Measurements from ENCODE around the gene ANKFN1.

DNA sequence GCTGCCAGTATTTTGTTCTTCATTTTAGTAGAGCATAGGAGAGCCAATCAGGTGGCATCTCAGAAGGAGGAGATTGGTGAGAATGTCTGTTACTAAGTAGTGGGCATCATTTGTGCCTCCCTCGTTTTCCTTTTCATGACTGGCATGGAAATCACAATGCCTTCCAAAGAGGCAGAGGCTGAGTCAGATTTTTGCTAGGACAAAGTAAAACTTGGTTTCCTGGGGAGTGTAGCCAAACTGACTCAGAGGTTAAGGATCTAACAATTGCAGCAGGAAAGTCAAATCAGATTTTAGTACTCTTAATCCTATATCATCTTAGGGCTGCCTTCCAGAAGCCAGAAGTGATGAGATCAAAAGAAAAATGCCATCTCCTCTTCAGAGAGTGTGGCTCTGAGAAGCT, 138.7 kb downstream of the ANKFN1 start:
- TF ChIP-seq, protein P1, sequence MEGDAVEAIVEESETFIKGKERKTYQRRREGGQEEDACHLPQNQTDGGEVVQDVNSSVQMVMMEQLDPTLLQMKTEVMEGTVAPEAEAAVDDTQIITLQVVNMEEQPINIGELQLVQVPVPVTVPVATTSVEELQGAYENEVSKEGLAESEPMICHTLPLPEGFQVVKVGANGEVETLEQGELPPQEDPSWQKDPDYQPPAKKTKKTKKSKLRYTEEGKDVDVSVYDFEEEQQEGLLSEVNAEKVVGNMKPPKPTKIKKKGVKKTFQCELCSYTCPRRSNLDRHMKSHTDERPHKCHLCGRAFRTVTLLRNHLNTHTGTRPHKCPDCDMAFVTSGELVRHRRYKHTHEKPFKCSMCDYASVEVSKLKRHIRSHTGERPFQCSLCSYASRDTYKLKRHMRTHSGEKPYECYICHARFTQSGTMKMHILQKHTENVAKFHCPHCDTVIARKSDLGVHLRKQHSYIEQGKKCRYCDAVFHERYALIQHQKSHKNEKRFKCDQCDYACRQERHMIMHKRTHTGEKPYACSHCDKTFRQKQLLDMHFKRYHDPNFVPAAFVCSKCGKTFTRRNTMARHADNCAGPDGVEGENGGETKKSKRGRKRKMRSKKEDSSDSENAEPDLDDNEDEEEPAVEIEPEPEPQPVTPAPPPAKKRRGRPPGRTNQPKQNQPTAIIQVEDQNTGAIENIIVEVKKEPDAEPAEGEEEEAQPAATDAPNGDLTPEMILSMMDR (conservative IDR thresholded peaks at IDR 0.05; ENCODE audit: low read length), result no peak
- no peak for TF ChIP-seq EZH2phosphoT487 (IDR thresholded peaks at IDR 0.05; ENCODE audit: borderline replicate concordance)

Data from Loucy (cell line).